Measurements from ENCODE around the gene PADI4. TPM values are rescaled to one million over a fixed set of nuclear protein-coding genes. Genes with fewer than 3 reads are reported as not detected.
"Not testable (repeated sequence)": the region's sequence is repeated elsewhere in the genome, so short reads cannot be mapped to it uniquely, and the experiment has no call there.

Gene PADI4
- total and polyA plus RNA-seq, 2 donors (not counting 1 experiment from before 2014, with no cell fraction given): not detected

DNA sequence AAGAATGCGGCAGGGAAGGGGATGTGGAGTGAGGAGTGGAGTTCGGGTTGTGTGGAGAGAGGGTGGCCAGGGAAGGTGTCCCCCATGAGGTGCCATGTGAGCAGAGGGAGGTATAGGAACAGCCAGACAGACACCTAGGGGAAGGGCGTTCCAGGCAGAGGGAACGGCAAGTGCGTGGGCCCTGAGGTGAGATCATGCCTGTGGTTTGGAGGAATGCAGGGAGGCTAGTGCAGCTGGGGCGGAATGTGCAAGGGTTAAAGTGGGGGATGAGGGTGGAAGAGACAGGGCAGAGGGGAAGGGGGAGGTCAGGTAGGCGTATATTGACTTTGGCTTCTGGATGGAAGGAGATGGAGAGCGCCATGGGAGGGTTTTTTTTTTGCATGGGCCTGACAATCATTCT is 32.4 kb downstream of the PADI4 start:
- peak in 1 of 2 donors; percentile 31 for DNase-seq (ENCODE audit: low read depth in 2 of 2)
- Histone ChIP-seq H4K20me1 (ENCODE audit: control insufficient read depth, extremely low read depth, insufficient read depth, low read length) (no peaks in the 10 kb centered on the region), H3K9ac (ENCODE audit: insufficient read depth, low read length) (no peak overlapping the region), H3K27me3 (ENCODE audit: control insufficient read depth, insufficient read depth, low read length) (peaks cover 5% of the 10 kb centered on the region), H3K9me3 (ENCODE audit: control insufficient read depth, insufficient read depth, low read depth, low read length) (no peaks in the 10 kb centered on the region), H3K4me2 (ENCODE audit: extremely low read depth, insufficient read depth, low read length) (no peak overlapping the region), H3K4me3 (replicated peaks in 1 of 4; ENCODE audit: control extremely low read depth in 1 of 4, insufficient read depth in 1 of 4, low read depth in 3 of 4, low read length in 4 of 4) (no peak overlapping the region), H3K36me3 (ENCODE audit: control insufficient read depth, insufficient read depth, low read length) (no peaks in the 10 kb centered on the region), H3K27ac (ENCODE audit: insufficient read depth, low read length) (no peak overlapping the region), H3K4me1 (ENCODE audit: control insufficient read depth, extremely low read depth, insufficient read depth, low read length) (no peaks in the 10 kb centered on the region), H3K79me2 (ENCODE audit: control insufficient read depth, insufficient read depth, low read length) (no peaks in the 10 kb centered on the region), H2AFZ (ENCODE audit: low read length) (no peak overlapping the region)
- no peak for TF ChIP-seq EZH2 (IDR thresholded peaks at IDR 0.05; ENCODE audit: low read length, missing control alignments)
- TF ChIP-seq, protein P1, sequence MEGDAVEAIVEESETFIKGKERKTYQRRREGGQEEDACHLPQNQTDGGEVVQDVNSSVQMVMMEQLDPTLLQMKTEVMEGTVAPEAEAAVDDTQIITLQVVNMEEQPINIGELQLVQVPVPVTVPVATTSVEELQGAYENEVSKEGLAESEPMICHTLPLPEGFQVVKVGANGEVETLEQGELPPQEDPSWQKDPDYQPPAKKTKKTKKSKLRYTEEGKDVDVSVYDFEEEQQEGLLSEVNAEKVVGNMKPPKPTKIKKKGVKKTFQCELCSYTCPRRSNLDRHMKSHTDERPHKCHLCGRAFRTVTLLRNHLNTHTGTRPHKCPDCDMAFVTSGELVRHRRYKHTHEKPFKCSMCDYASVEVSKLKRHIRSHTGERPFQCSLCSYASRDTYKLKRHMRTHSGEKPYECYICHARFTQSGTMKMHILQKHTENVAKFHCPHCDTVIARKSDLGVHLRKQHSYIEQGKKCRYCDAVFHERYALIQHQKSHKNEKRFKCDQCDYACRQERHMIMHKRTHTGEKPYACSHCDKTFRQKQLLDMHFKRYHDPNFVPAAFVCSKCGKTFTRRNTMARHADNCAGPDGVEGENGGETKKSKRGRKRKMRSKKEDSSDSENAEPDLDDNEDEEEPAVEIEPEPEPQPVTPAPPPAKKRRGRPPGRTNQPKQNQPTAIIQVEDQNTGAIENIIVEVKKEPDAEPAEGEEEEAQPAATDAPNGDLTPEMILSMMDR (conservative IDR thresholded peaks at IDR 0.05 in 1 of 2, IDR thresholded peaks at IDR 0.05 in 1 of 2; ENCODE audit: low read depth in 1 of 2, low read length in 2 of 2): no peak

DNA sequence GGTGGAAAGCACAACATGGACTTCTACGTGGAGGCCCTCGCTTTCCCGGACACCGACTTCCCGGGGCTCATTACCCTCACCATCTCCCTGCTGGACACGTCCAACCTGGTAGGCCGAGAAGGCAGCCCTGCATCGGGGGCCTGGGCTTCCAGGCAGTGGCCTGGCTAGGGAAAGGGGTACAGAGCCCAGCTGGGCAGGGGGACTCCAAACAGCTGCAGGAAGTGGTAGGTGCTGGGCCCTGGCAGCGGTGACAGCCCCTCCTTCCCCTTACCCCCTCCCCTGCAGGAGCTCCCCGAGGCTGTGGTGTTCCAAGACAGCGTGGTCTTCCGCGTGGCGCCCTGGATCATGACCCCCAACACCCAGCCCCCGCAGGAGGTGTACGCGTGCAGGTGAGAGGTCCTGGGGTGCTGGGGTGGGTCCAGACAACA is 34.0 kb downstream of the PADI4 start:
- Histone ChIP-seq H2AFZ (ENCODE audit: low read length) (no peak overlapping the region), H3K9ac (ENCODE audit: insufficient read depth, low read length) (no peak overlapping the region), H4K20me1 (ENCODE audit: control insufficient read depth, extremely low read depth, insufficient read depth, low read length) (no peaks in the 10 kb centered on the region), H3K79me2 (ENCODE audit: control insufficient read depth, insufficient read depth, low read length) (no peaks in the 10 kb centered on the region), H3K27ac (ENCODE audit: insufficient read depth, low read length) (no peak overlapping the region), H3K4me1 (ENCODE audit: control insufficient read depth, extremely low read depth, insufficient read depth, low read length) (no peaks in the 10 kb centered on the region), H3K9me3 (ENCODE audit: control insufficient read depth, insufficient read depth, low read depth, low read length) (no peaks in the 10 kb centered on the region), H3K36me3 (ENCODE audit: control insufficient read depth, insufficient read depth, low read length) (no peaks in the 10 kb centered on the region), H3K4me2 (ENCODE audit: extremely low read depth, insufficient read depth, low read length) (no peak overlapping the region), H3K4me3 (replicated peaks in 1 of 4; ENCODE audit: control extremely low read depth in 1 of 4, insufficient read depth in 1 of 4, low read depth in 3 of 4, low read length in 4 of 4) (no peak overlapping the region), H3K27me3 (ENCODE audit: control insufficient read depth, insufficient read depth, low read length) (no peaks in the 10 kb centered on the region)
- DNase-seq (ENCODE audit: low read depth in 2 of 2): no peak
- TF ChIP-seq, protein P1 (conservative IDR thresholded peaks at IDR 0.05 in 1 of 2, IDR thresholded peaks at IDR 0.05 in 1 of 2; ENCODE audit: low read depth in 1 of 2, low read length in 2 of 2): no peak
- TF ChIP-seq EZH2 (IDR thresholded peaks at IDR 0.05; ENCODE audit: low read length, missing control alignments): no peak

DNA sequence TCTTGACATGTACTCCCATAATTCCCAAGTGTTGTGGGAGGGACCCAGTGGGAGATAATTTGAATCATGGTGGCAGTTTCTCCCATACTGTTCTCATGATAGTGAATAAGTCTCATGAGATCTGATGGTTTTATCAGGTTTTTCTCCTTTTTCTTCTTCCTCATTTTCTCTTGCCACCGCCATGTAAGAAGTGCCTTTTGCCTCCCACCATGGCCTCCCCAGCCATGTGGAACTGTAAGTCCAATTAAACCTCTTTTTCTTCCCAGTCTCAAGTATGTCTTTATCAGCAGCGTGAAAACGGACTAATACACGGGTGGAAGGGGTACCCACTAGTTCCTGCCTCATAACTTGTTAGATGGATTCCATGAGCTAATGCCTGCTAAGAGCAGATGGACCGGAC is 37.5 kb downstream of the PADI4 start:
- H4K20me1 ChIP-seq (ENCODE audit: control insufficient read depth, extremely low read depth, insufficient read depth, low read length); H3K9ac ChIP-seq (ENCODE audit: insufficient read depth, low read length); DNase-seq (ENCODE audit: low read depth in 2 of 2); H3K27me3 ChIP-seq (ENCODE audit: control insufficient read depth, insufficient read depth, low read length); H3K27ac ChIP-seq (ENCODE audit: insufficient read depth, low read length); H3K9me3 ChIP-seq (ENCODE audit: control insufficient read depth, insufficient read depth, low read depth, low read length); H2AFZ ChIP-seq (ENCODE audit: low read length); H3K4me2 ChIP-seq (ENCODE audit: extremely low read depth, insufficient read depth, low read length); H3K79me2 ChIP-seq (ENCODE audit: control insufficient read depth, insufficient read depth, low read length); H3K36me3 ChIP-seq (ENCODE audit: control insufficient read depth, insufficient read depth, low read length); H3K4me3 ChIP-seq (replicated peaks in 1 of 4; ENCODE audit: control extremely low read depth in 1 of 4, insufficient read depth in 1 of 4, low read depth in 3 of 4, low read length in 4 of 4); H3K4me1 ChIP-seq (ENCODE audit: control insufficient read depth, extremely low read depth, insufficient read depth, low read length): not testable (repeated sequence)

Measured in fibroblast of lung (primary cell).